Measurements from ENCODE around the gene GPR137C. TPM values are rescaled to one million over a fixed set of nuclear protein-coding genes. Genes with fewer than 3 reads are reported as not detected.
"Not testable (repeated sequence)": the region's sequence is repeated elsewhere in the genome, so short reads cannot be mapped to it uniquely, and the experiment has no call there.

The GPR137C gene
- total RNA-seq, 1 donor from 2014 or later: 25.3 TPM

DNA sequence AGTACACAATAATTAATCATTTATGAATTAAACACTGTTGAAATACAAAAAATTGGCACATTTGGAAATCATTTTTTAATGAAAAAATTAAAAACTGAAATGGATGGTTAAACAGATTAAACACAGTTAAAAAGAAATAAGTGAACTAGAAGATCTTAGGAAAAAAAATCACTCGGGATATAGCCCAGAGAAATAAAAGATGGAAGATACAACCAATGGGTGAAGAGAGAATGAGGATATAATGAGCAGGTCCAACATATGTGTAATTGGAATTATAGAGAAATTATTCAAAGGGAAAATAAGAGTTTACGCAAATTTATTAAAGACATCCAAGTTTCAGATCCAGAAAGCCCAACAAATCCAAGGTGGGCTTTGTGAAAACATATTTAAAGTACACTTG, 6.1 kb downstream of the GPR137C start:
- no peak for DNase-seq (ENCODE audit: low spot score in 2 of 2)
- peak; percentile 65 for FAIRE-seq

DNA sequence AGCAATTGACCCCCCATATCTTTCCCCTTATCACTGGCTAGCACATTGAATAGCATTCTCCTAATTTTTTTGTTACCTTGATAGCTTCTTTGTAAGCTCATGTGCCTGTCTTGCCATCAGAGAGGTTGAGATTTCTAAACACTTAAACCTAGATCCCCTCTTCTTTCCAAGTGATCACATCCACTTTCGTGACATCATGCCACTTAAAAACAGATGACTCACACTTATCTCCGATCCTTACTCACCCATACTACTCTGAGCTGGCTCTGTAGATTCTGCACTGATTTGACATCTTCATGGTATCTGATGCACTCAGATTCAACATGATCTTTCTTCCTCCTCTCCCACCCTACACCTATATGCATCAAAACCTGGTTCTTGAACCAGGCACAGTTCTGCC, 10.5 kb downstream of the GPR137C start:
- FAIRE-seq (no peak), DNase-seq (ENCODE audit: low spot score in 2 of 2) (no peak)

DNA sequence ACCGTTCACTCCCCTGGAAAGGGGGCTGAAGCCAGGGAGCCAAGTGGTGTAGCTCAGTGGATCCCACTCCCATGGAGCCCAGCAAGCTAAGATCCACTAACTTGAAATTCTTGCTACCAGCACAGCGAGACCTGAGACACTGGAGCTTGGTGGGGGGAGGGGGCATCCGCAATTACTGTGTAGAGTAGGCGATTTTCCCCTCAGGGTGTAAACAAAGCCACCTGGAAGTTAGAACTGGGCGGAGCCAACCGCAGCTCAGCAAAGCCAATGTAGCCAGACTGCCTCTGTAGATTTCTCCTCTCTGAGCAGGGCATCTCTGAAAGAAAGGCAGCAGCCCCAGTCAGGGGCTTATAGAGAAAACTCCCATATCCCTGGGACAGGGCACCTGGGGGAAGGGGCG, 15.8 kb downstream of the GPR137C start:
- FAIRE-seq; DNase-seq (ENCODE audit: low spot score in 2 of 2): not testable (repeated sequence)

DNA sequence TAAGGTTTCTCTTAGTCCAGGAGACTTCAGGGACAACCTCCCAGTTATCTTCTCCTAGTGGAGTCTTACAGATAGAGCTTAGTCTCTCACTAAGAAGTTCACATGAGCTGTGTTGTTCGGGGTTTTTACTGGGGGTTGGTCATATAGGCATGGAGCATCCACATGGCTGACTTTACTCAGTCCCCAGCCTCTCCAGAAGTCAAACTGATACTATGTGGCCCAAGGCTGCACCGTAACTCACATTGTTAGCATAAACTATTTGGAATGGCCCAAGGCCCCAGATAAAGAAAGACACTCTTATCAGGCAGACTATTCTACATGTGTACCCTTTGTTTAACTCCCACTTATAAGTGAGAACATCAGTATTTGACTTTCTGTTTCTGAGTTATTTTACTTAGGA, 23.2 kb downstream of the GPR137C start:
- no peak for FAIRE-seq
- no peak for DNase-seq (ENCODE audit: low spot score in 2 of 2)

DNA sequence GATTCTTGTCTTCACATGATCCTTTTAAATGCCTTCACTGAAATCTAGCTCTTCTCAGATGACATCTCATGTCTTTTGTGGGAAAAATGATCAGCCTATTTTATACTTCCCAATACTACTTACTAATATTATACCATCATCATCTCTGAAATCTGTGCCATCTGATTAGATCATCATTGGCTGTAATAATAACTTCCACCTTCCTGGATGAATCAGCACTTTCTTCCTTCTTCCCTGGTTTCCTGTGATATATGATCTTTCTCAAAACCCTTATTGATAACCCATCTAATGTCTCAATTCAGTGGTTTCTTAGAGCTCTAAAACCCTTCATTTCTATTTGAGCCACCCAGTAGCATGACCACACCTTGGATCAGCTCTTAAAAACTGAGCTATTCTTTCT, 30.9 kb downstream of the GPR137C start:
- FAIRE-seq: no peak
- DNase-seq (ENCODE audit: low spot score in 2 of 2): no peak

DNA sequence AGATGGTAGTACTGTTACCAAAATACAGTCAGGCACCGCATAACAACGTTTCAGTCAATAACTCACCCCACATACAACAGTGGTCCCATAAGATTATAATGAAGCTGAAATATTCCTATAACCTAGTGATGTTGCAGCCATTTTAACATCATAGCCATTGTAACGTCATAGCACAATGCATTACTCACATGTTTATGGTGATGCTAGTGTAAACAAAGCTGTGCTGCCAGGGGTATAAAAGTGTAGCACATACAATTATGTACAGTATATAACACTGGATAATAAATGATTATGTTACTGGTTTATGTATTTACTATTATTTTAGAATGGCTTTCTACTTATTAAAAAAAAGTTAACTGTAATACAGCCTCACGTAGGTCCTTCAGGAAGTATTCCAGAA, 37.0 kb downstream of the GPR137C start:
- FAIRE-seq: no peak

DNA sequence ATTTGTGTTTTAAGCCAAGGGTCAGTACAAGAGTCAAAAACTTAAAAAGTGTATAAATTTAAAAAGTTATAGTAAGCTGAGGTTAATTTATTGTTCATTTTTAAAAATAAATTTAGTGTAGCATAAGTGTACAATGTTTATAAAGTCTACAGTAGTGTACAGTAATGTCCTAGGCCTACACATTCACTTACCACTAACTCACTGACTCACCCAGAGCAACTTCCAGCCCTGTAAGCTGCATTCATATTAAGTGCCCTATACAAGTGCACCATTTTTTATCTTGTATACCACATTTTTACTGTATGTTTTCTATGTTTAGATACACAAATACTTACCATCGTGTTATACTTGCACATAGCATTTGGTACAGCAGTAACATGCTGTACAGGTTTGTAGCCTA, 37.7 kb downstream of the GPR137C start:
- DNase-seq (ENCODE audit: low spot score in 2 of 2): no peak
- FAIRE-seq: no peak

More for the DNA sequence above, 37.0 kb downstream of the GPR137C start:
- no peak for DNase-seq (ENCODE audit: low spot score in 2 of 2)

DNA sequence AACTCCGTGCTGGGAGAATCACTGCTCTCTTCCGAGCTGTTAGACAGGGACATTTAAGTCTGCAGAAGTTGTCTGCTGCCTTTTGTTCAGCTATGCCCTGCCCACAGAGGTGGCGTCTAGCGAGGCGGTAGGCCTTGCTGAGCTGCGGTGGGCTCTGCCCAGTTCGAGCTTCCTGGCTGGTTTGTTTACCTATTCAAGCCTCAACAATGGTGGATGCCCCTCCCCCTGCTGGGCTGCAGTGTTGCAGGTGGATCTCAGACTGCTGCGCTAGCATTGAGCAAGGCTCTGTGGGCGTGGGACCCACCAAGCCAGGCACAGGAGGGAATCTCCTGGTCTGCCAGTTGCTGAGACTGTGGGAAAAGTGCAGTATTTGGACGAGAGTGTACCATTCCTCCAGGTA, 43.7 kb downstream of the GPR137C start:
- DNase-seq (ENCODE audit: low spot score in 2 of 2): no peak
- no peak for FAIRE-seq

DNA sequence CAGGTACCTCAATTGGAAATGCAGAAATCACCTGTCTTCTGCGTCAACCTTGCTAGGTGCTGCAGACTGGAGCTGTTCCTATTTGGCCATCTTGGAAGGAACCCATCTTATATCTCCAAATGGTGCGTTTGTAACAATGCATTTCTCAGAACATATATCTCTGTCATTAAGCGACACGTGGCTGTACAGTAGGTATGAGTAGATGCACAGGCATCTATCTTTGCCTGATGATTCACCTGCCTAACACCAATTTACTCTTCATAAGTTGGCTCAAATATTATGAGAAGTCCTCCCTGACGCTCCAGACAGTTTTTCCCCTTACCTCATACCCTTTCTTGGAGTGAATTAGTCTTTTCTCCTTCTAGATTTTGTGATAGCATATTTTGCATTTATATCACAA, 44.2 kb downstream of the GPR137C start:
- FAIRE-seq: no peak
- no peak for DNase-seq (ENCODE audit: low spot score in 2 of 2)

DNA sequence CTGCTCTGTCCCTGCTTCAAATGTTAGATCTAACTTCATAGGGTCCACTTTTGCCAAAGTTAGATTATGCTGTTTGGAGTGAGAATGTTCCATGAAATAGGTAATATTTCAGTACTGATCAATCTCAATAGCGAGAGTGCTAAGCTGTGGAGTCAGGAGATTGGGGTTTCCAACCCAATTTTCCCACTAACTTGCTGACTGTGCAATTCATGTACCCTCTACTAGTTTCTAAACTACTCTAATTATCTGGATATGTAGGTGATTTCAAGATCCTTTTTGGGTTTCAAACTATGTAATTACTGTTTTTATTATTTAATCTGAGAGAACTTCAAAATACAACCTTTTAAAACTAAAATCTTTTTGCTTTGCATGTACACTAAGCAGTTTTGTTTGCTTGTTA, 45.9 kb downstream of the GPR137C start:
- no peak for DNase-seq (ENCODE audit: low spot score in 2 of 2)
- no peak for FAIRE-seq

DNA sequence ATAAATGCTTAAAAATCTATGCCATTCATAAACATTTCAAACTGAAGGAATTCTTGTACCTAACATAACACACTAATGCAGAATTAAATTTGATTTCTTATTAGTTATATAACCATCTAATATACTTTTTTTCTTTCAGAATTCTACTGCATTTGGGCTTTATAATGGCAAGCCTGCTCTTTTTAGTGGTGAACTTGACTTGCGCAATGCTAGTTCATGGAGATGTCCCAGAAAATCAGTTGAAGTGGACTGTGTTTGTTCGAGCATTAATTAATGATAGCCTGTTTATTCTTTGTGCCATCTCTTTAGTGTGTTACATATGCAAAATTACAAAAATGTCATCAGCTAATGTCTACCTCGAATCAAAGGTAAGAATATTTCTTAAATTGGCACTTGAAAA, 47.3 kb downstream of the GPR137C start:
- no peak for DNase-seq (ENCODE audit: low spot score in 2 of 2)
- FAIRE-seq: no peak

DNA sequence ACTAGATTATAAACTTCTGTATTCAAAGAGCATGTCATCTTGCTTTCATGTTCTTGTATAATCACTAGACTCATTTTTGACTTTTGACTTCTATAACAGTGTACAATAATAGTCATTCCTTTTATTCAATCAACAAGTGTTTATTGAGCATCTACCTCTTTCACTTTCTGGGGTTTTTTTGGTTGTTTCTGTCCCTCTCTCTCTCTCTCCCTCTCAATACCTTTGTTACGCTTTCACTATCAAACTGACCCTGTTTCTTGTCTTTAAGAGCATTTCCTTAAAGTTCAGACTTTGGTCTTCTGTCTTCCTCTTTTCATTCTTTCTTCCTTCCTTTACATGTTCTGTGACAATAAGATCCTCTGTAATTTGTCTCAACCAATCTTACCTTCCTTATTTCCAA, 49.5 kb downstream of the GPR137C start:
- FAIRE-seq (no peak), DNase-seq (ENCODE audit: low spot score in 2 of 2) (no peak)

DNA sequence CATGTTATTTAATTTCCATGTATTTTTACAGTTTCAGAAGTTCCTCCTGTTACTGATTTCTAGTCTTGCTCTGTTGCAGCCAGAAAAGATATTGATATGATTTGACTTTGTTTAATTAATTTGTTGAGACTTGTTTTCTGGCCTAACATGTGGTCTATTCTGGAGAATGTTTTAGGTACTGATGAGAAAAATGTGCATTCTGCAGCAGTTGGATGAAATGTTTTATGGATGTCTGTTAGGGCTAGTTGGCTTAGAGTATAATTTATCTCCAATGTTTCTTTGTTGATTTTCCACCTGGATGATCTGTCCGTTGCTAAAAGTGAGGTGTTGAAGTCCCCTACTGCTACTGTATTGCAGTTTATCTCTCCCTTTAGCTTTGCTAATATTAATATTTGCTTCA, 54.4 kb downstream of the GPR137C start:
- DNase-seq (ENCODE audit: low spot score in 2 of 2) (no peak), FAIRE-seq (no peak)

DNA sequence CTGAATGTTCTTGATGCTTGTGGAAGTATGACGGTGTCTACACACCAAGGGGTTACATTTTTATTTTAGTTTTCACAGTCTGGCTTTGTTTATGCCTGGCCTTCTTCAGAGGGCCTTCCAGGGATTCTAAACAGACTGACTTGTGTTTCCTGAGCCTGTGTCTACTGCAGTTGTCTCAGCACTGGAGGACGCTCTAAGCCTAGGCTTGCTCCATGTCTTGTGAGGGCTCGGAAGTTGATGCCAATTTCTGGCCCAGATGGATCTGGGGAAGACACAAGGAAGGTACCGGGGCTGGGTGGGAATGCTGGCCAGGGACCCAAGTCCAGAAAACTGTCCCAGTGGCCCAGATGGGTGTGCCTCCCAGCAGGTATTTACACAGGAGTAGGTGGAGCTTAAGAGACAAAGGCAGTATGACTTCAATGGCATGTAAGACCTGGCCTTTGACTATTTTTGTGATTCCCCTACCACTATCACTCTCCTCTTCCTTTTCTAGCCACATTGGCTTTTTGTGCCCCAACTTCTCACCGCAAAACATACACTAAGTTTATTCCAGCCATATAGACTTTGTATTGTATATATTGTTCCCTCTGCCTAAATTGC, 56.9 kb downstream of the GPR137C start:
- DNase-seq (ENCODE audit: low spot score in 2 of 2): no peak
- no peak for FAIRE-seq

DNA sequence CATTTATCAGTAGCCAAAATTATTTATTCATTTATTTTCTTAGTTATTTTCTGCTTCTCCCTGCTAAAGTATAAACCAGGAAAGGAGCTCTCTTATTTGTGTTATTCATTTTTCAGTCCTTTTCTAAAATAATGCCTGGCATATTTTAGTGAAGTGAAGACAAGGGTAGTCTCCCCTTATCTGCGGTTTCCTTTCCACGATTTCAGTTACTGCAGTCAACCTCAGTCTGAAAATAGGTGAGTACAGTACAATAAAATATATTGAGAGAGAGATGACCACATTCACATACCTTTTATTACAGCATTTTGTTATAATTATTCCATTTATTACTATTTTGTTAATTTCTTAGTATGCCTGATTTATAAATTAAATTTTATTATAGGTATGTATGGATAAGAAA, 57.6 kb downstream of the GPR137C start:
- FAIRE-seq (no peak), DNase-seq (ENCODE audit: low spot score in 2 of 2) (no peak)

DNA sequence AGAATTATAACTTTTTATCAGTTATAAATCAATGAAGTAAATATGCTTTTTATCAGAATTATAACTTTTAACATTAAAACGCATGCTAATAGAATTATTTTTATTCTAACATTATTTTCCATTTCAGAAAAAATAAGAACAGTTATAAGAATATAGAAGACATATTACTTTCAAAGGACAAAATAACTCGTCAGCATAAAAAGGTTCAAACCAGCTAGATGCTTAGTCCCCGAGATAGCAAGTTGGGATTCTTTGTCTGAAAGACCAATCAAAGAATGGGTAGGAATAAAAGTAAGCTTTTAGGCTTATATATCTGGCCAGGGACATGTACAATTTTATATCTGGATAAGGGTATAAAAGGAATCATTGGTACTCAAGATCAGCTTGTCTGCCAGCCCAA, 66.0 kb downstream of the GPR137C start:
- peak; percentile 44 for FAIRE-seq

DNA sequence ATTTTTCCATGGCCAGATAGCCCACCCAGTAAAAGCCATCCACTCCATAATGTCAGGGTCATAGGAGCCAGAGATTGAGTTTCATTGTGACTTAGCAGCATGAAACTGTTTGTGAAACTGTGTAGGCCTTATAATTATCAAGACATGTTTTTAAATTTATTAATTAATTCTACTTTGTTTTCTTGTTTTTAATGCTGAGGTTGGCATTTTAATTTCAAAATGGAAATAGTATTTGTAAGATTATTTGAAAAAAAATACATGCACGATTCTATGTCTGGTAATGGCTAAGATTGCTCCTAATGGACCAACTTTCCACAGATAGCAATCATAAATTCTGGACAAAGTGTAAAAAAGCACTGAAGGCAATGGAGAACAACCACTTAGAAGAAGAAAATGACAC, 67.1 kb downstream of the GPR137C start:
- DNase-seq (ENCODE audit: low spot score in 2 of 2) (no peak), FAIRE-seq (no peak)

More for the DNA sequence above, 66.0 kb downstream of the GPR137C start:
- no peak for DNase-seq (ENCODE audit: low spot score in 2 of 2)

DNA sequence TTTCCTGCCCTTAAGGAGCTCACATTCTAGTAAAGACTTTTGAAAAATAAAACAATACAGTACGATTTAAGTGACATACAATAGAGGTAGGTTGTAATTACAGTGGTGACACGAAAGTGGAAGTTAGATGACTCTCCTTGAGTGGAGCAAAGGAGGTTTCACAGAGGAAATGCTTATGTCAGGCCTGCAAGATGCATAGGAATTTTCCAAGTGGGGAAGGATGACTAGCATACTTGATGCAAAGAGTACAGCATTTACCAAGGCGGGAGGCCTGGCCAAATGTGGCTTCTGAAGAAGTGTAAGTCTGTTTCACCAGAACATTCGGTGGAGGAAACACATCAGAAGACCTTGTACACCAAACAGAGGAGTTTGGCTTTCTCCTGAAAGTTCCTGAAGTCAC, 87.5 kb downstream of the GPR137C start:
- FAIRE-seq (no peak), DNase-seq (ENCODE audit: low spot score in 2 of 2) (no peak)

DNA sequence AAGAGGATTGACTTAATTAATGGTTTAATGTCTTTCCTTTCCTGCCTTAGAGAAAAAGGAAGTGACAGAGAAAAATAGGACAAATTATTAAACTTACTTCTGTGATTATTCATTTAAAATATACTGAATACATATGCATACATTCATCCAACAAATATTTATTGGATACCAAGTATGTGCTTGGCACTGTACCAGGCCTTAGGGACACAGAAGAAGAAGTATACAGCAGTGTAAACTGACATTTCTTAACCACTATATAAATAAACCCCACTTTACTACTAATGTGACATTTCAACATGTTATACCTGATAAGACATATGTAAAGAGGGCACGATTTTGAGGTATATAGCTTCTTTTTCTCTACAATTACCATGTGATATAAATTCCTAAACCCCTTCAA, 89.1 kb downstream of the GPR137C start:
- FAIRE-seq (no peak), DNase-seq (ENCODE audit: low spot score in 2 of 2) (no peak)

DNA sequence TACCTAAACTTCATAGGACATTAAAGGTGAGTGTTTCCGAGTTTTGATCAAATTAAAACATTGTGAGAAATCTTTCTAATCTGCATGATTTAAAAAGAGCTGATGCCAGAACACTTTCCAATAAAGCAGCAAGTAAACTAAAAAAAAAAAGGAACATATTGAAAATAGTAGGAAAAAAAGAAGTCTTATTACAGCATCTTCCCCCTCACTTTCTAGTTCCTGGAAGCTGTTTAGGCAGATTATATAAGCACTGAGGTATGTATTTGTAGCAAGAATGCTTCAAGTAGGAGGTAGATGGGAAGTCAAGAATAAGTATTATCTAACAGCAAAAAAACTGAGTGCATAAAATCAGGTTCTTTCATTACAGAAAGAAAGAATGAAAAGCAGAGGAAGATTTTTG, 96.9 kb downstream of the GPR137C start:
- no peak for DNase-seq (ENCODE audit: low spot score in 2 of 2)
- FAIRE-seq: no peak

DNA sequence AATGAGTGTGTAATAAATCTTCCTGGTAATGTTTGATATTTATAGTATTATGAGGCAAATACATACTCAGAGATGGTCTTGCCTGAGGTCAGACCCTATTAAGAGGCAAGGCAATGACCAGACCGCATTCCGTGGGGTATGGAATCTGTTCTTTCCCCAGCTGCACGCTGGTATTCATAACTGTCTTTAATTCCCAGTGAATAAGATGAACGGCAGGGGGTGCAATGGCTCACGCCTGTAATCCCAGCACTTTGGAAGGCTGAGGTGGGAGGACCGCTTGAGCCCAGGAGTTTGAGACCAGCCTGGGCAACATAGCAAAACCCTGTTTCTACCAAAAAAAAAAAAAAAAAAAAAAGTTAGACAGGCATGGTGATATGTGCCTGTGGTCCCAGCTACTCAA, 98.1 kb downstream of the GPR137C start:
- DNase-seq (ENCODE audit: low spot score in 2 of 2): no peak
- FAIRE-seq: no peak

DNA sequence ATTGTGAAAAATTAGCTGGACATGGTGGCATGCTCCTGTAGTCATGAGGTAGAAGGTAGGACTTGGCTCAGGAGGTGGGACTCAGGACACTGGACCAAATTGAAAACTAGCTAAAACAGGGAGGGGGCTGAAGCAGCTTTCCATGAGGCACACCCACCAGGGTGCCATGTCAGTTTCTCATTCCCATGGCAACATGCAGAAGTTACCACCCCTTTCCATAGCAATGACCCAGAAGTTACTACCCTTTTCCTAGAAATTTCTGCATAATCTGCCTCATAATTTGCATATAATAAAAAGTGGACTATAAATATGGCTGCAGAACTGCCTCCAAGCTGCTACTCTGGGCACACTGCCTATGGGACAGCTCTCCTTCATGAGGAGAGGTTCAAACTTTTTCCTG, 104.3 kb downstream of the GPR137C start:
- no peak for DNase-seq (ENCODE audit: low spot score in 2 of 2)
- no peak for FAIRE-seq

DNA sequence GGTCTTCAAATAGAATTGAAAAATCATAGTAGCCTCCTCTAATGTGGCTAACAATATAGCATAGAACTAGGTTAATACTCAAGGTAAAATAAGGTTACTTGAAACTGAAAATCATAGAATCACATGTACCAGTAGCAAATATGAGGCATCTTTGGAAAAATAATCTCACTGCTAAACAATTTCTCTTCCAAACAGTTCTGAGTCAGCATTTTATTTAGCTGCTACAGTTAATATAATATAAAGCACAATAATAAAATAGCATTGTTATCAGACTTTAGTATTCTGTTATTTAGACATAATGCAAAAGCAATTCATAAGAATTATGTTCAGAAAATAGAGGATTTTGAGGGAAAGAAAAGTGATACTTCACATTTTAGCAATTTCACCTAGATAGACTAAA, 107.7 kb downstream of the GPR137C start:
- DNase-seq (ENCODE audit: low spot score in 2 of 2) (no peak), FAIRE-seq (no peak)
